ENCODE results near the gene ADGRL3.

Gene ADGRL3

DNA sequence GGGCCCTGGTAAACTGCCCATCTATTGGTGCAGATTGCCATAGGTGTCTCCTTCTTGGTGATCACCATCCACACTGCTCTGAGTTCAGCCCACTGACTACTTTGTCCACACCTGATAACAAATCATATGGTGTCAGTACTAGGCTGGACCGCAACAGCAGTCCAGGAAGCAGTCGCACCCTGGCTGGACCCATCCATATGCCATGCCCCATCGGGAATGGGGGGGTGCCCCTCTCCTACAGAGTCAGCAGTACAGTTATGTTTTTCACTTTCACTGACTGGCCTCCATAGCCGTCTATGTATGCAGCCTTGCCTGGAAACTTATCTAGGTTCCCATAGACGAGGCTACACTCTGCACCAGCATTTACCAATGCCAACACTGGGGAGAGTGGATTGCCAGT, 226.1 kb downstream of the ADGRL3 start:
- TF ChIP-seq TOX (CRISPR knock-in tag; IDR thresholded peaks at IDR 0.05; ENCODE audit: borderline replicate concordance) (no peak), TCF4 (CRISPR knock-in tag; IDR thresholded peaks at IDR 0.05; ENCODE audit: borderline replicate concordance) (no peak), PPARA (CRISPR knock-in tag; IDR thresholded peaks at IDR 0.05; ENCODE audit: borderline replicate concordance) (no peak), CSDC2 (CRISPR knock-in tag; IDR thresholded peaks at IDR 0.05) (no peak), ZFP3 (CRISPR knock-in tag; IDR thresholded peaks at IDR 0.05) (no peak), ISL1 (CRISPR knock-in tag; IDR thresholded peaks at IDR 0.05) (no peak), ZFP30 (CRISPR knock-in tag; IDR thresholded peaks at IDR 0.05) (no peak), RARB (CRISPR knock-in tag; IDR thresholded peaks at IDR 0.05) (no peak), BACH2 (CRISPR knock-in tag; IDR thresholded peaks at IDR 0.05; ENCODE audit: borderline replicate concordance) (no peak), ARNTL (CRISPR knock-in tag; IDR thresholded peaks at IDR 0.05; ENCODE audit: borderline replicate concordance, low read depth) (no peak), GLIS3 (CRISPR knock-in tag; IDR thresholded peaks at IDR 0.05) (no peak), ZNF70 (CRISPR knock-in tag; IDR thresholded peaks at IDR 0.05) (no peak)
- TF ChIP-seq, protein P1, sequence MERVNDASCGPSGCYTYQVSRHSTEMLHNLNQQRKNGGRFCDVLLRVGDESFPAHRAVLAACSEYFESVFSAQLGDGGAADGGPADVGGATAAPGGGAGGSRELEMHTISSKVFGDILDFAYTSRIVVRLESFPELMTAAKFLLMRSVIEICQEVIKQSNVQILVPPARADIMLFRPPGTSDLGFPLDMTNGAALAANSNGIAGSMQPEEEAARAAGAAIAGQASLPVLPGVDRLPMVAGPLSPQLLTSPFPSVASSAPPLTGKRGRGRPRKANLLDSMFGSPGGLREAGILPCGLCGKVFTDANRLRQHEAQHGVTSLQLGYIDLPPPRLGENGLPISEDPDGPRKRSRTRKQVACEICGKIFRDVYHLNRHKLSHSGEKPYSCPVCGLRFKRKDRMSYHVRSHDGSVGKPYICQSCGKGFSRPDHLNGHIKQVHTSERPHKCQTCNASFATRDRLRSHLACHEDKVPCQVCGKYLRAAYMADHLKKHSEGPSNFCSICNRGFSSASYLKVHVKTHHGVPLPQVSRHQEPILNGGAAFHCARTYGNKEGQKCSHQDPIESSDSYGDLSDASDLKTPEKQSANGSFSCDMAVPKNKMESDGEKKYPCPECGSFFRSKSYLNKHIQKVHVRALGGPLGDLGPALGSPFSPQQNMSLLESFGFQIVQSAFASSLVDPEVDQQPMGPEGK (CRISPR knock-in tag; IDR thresholded peaks at IDR 0.05; ENCODE audit: borderline replicate concordance): no peak
- TF ChIP-seq, protein P2, sequence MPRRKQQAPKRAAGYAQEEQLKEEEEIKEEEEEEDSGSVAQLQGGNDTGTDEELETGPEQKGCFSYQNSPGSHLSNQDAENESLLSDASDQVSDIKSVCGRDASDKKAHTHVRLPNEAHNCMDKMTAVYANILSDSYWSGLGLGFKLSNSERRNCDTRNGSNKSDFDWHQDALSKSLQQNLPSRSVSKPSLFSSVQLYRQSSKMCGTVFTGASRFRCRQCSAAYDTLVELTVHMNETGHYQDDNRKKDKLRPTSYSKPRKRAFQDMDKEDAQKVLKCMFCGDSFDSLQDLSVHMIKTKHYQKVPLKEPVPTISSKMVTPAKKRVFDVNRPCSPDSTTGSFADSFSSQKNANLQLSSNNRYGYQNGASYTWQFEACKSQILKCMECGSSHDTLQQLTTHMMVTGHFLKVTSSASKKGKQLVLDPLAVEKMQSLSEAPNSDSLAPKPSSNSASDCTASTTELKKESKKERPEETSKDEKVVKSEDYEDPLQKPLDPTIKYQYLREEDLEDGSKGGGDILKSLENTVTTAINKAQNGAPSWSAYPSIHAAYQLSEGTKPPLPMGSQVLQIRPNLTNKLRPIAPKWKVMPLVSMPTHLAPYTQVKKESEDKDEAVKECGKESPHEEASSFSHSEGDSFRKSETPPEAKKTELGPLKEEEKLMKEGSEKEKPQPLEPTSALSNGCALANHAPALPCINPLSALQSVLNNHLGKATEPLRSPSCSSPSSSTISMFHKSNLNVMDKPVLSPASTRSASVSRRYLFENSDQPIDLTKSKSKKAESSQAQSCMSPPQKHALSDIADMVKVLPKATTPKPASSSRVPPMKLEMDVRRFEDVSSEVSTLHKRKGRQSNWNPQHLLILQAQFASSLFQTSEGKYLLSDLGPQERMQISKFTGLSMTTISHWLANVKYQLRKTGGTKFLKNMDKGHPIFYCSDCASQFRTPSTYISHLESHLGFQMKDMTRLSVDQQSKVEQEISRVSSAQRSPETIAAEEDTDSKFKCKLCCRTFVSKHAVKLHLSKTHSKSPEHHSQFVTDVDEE (CRISPR knock-in tag; IDR thresholded peaks at IDR 0.05): no peak
- no peak for ATAC-seq

DNA sequence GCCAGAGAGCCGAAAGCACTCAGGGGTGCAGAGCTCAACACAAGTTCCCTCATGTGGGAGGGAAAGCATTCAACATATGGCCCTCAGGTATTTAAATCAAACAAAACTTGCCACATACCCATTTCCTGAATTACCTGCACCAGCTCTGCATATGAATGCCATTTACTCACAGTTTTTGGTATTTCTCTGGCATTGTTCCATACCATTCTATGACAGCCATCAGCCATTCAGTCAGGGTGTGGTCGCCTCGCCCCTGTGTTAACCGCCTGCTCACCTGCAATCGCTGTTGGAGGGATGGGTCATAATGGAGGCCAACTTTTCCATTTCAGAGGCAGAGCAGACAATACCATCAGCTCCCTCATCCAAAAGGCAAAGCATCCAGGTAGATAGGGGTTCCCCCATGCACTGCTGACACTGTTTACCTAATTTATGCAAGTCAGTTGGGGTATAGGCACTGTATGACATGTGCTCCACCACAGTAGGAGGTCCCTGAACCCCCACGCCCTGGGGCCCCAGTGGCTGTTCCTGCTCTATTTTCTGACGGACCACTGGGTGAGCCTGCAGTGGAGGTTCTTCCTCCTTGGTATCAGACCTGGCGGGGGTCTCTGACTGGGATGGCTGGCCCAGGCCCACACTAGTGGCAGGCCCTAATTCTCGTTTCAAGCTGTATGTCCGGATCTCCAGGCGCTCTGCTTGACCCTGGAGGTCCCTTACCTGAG, 227.1 kb downstream of the ADGRL3 start:
- no peak for TF ChIP-seq TOX (CRISPR knock-in tag; IDR thresholded peaks at IDR 0.05; ENCODE audit: borderline replicate concordance)
- TF ChIP-seq, protein P2 (CRISPR knock-in tag; IDR thresholded peaks at IDR 0.05): no peak
- TF ChIP-seq, protein P3, sequence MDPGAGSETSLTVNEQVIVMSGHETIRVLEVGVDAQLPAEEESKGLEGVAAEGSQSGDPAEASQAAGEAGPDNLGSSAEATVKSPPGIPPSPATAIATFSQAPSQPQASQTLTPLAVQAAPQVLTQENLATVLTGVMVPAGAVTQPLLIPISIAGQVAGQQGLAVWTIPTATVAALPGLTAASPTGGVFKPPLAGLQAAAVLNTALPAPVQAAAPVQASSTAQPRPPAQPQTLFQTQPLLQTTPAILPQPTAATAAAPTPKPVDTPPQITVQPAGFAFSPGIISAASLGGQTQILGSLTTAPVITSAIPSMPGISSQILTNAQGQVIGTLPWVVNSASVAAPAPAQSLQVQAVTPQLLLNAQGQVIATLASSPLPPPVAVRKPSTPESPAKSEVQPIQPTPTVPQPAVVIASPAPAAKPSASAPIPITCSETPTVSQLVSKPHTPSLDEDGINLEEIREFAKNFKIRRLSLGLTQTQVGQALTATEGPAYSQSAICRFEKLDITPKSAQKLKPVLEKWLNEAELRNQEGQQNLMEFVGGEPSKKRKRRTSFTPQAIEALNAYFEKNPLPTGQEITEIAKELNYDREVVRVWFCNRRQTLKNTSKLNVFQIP (CRISPR knock-in tag; IDR thresholded peaks at IDR 0.05; ENCODE audit: borderline replicate concordance, low read depth): no peak
- TF ChIP-seq RARB (CRISPR knock-in tag; IDR thresholded peaks at IDR 0.05): no peak
- no peak for TF ChIP-seq ZNF565 (CRISPR knock-in tag; conservative IDR thresholded peaks at IDR 0.05; ENCODE audit: low read depth)
- TF ChIP-seq ISL1 (CRISPR knock-in tag; IDR thresholded peaks at IDR 0.05): no peak
- TF ChIP-seq CSDC2 (CRISPR knock-in tag; IDR thresholded peaks at IDR 0.05): no peak
- no peak for TF ChIP-seq ZNF70 (CRISPR knock-in tag; IDR thresholded peaks at IDR 0.05)
- no peak for ATAC-seq

DNA sequence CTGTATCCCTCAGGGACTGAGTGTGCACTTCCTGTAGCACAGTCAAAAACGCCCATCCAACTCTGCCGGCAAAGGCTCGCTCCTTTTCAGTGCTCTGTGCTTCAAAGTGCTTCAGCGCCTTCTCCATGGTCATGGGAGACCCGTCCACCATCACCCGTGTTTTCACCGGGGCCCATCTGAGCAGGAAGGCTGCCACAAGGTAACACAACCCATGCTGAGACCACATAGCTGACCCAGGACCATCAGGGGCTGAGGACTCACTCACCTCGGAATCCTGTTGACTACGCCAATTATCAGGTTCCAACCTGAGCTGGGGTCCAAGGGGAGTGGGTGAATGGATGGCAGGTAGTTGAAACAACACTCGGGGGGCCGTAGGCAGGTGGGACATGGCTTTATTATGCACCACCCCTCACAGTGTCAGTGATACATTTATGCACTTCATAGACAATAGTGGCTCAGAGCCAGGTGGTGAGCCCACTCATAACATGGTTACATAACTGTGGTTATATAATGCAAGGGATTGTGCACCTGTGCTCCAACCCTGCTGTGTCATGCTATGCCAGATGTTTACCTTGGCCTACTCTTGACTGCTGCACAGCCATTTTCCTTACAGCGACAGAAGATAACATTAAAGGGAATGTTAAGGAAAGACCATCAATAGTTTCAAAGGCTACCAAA, 227.8 kb downstream of the ADGRL3 start:
- TF ChIP-seq BACH2 (CRISPR knock-in tag; IDR thresholded peaks at IDR 0.05; ENCODE audit: borderline replicate concordance) (no peak), ISL1 (CRISPR knock-in tag; IDR thresholded peaks at IDR 0.05) (no peak), OSR1 (CRISPR knock-in tag; IDR thresholded peaks at IDR 0.05) (no peak), ZC3H10 (CRISPR knock-in tag; IDR thresholded peaks at IDR 0.05) (no peak), SNAI2 (CRISPR knock-in tag; IDR thresholded peaks at IDR 0.05) (no peak), ZNF8 (CRISPR knock-in tag; IDR thresholded peaks at IDR 0.05) (no peak), ARNTL (CRISPR knock-in tag; IDR thresholded peaks at IDR 0.05; ENCODE audit: borderline replicate concordance, low read depth) (no peak)
- TF ChIP-seq, protein P2 (CRISPR knock-in tag; IDR thresholded peaks at IDR 0.05): no peak
- TF ChIP-seq, protein P4, sequence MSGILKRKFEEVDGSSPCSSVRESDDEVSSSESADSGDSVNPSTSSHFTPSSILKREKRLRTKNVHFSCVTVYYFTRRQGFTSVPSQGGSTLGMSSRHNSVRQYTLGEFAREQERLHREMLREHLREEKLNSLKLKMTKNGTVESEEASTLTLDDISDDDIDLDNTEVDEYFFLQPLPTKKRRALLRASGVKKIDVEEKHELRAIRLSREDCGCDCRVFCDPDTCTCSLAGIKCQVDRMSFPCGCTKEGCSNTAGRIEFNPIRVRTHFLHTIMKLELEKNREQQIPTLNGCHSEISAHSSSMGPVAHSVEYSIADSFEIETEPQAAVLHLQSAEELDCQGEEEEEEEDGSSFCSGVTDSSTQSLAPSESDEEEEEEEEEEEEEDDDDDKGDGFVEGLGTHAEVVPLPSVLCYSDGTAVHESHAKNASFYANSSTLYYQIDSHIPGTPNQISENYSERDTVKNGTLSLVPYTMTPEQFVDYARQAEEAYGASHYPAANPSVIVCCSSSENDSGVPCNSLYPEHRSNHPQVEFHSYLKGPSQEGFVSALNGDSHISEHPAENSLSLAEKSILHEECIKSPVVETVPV (CRISPR knock-in tag; IDR thresholded peaks at IDR 0.05): no peak
- no peak for ATAC-seq
